GM19438 (cell line): Measurements from ENCODE around the gene WDFY4.

Experiments used
- ATAC-seq: cut with Tn5 transposase; IDR thresholded peaks from one replicate; pipeline ENCODE4 v1.9.1; 2021; ENCODE audit warnings: low read depth; ENCODE audit not compliant: unreplicated experiment

WDFY4 gene

GRCh38 chr10:48683868-48684267, 805 bp upstream of the WDFY4 start:
- no peak for ATAC-seq

- ATAC-seq, result no peak
These were observed 246 bp upstream of the WDFY4 start for GRCh38 chr10:48684463-48684791.

GRCh38 chr10:48685731-48686130, 1.1 kb downstream of the WDFY4 start:
- no peak for ATAC-seq

GRCh38 chr10:48690791-48691660, 6.4 kb downstream of the WDFY4 start:
- ATAC-seq, result no peak

GRCh38 chr10:48691812-48692528, 7.3 kb downstream of the WDFY4 start:
- ATAC-seq, result no peak

GRCh38 chr10:48692748-48693147, 8.1 kb downstream of the WDFY4 start:
- no peak for ATAC-seq

- ATAC-seq, result no peak
These were observed 8.5 kb downstream of the WDFY4 start for GRCh38 chr10:48693206-48693605.

GRCh38 chr10:48694371-48695030, 9.8 kb downstream of the WDFY4 start:
- ATAC-seq, result no peak

- ATAC-seq, result no peak
These were observed 11.2 kb downstream of the WDFY4 start for GRCh38 chr10:48695636-48696534.

- ATAC-seq, result no peak
These were observed 11.8 kb downstream of the WDFY4 start for GRCh38 chr10:48696535-48696873.

- ATAC-seq, result no peak
These were observed 12.4 kb downstream of the WDFY4 start for GRCh38 chr10:48697091-48697490.

- no peak for ATAC-seq
These were observed 13.4 kb downstream of the WDFY4 start for GRCh38 chr10:48697821-48698764.

GRCh38 chr10:48699011-48699627, 14.4 kb downstream of the WDFY4 start:
- peak; percentile 71 for ATAC-seq

- no peak for ATAC-seq
These were observed 15.4 kb downstream of the WDFY4 start for GRCh38 chr10:48700071-48700470.

GRCh38 chr10:48700493-48700892, 15.8 kb downstream of the WDFY4 start:
- no peak for ATAC-seq

- no peak for ATAC-seq
These were observed 16.6 kb downstream of the WDFY4 start for GRCh38 chr10:48701139-48701901.

- no peak for ATAC-seq
These were observed 17.3 kb downstream of the WDFY4 start for GRCh38 chr10:48701941-48702340.

- ATAC-seq, result no peak
These were observed 19.0 kb downstream of the WDFY4 start for GRCh38 chr10:48703531-48704122.
